AG08396 (cell line): ENCODE data around the gene GPX3.

Experiments used
- DNase-seq: peaks from one replicate; pipeline ENCODE4 v3.0.0; 2012; ENCODE audit warnings: low spot score, mixed read lengths

Gene GPX3, protein sequence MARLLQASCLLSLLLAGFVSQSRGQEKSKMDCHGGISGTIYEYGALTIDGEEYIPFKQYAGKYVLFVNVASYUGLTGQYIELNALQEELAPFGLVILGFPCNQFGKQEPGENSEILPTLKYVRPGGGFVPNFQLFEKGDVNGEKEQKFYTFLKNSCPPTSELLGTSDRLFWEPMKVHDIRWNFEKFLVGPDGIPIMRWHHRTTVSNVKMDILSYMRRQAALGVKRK

DNA sequence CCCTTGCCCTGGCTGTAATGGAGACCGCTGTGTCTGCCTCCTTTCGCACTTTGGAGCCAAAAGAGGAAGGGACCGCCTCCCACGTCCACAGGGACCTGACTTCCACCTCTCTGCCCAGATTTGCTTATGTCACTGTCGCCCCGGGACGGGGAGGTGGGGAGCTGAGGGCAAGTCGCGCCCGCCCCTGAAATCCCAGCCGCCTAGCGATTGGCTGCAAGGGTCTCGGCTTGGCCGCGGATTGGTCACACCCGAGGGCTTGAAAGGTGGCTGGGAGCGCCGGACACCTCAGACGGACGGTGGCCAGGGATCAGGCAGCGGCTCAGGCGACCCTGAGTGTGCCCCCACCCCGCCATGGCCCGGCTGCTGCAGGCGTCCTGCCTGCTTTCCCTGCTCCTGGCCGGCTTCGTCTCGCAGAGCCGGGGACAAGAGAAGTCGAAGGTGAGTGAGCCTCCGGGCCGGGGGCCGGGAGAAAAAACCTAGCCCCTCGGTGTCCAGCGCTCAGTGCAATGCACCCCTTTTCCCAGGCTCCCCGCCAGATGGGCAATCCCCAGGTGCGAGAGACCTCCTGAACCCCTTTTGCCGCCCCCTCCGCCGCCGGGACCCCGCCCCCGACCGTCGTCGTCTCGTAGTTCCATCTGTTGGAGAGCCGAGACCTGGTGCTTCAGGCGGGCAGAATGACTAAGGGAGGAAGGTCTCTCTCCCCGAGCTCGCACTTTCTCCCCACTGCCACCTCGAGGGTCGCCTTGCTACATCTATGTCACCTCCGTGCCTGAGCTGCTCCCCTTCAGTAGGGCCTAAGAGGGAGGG, at the start of gene GPX3:
Gene GPX3 (plus strand): TSS at position 288 of the 807 bp plus-strand sequence. CDS start 64 bp downstream, at position 352.
- DNase-seq: peak; percentile 84

DNA sequence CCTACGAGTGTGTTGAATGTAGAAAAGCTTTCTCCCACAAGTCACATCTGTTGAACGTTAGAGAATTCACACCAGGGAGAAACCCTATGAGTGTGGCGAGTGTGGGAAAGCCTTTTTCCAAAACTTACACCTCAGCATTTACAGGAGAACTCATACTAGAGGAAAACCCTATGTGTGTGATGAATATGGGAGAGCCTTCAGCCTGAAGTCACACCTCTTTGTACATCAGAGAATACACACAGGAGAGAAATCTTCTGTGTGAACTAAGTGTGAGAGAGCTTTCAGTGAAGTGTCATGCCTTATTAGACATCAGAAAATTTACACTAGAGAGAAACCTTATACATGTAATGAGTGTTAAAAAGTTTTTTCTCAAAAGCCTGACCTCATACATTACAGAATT, 41.8 kb upstream of the GPX3 start:
- no peak for DNase-seq

DNA sequence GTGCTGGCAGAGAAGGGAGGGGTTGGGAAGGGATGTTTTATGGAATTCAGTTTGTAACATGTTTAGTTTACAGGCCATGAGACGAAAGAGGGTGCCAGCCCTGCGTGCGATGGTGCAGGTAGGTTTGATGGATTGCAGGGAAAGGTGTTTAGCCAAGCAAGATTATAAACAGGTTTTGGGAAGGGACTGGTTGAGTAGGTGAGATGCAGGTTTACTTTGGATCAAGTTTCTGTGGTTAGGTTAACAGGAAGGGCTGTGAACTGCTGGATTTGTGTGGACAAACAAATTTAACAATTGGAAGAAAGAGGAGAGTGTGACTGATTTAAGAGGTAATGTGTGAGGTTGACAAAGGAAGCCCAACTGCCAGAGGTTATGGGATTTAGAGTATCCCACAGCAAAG, 32.6 kb upstream of the GPX3 start:
- DNase-seq: no peak

DNA sequence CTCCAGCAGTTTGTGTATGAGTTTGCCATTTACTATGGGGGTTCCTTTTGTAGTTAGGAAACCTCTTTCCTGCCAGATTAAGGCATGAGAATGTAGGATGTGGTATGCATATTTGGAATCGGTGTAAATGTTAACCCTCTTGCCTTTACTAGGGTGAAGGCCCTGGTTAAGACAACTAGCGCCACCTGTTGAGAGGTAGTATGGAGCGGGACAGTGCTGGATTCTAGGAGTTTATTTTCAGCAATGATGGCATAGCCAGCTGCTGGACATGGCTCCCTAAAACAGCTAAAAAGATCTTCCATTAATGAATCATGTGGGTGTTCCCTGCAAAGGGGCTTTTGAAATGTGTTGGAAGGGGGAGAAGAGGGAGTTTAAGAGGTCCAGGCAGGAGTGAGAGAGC, 30.7 kb upstream of the GPX3 start:
- no peak for DNase-seq

DNA sequence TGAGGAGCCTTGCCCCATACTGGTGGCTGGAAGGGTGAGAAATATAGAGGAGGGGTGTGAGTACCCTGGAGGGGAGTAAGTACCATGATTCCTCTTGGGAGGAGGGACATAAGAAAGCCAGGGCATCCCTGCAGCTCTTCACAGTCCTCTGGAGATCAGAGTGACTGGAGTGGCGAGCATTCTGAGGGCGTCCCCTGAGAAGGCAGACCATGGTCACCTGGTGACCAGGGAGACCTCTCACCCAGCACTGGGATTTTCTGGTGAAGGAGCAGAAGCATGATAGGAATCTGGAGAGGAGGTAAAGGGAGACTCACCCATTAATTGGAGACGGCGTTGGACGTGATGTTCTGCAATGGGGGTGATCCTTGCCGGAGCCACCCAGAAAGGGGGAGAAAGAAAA, 27.7 kb upstream of the GPX3 start:
- no peak for DNase-seq

DNA sequence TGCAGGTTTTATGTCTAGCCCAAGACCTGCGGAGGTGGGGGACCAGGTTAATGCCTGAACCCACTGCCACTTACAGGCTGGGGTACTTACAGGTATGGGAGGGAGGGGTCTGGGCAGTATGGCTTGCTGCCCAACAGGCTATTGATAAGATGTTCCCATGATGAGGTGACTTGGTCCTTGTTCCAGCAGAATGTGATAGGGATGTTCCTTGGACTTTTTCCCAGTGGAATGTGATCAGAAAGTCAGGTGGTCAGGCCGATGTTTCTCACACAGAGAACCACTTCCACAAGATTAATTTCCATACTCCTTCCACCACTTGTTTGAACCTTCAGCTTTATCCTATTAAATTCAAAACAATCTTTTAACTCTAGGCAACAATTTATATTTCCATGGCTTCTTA, 27.0 kb upstream of the GPX3 start:
- no peak for DNase-seq

DNA sequence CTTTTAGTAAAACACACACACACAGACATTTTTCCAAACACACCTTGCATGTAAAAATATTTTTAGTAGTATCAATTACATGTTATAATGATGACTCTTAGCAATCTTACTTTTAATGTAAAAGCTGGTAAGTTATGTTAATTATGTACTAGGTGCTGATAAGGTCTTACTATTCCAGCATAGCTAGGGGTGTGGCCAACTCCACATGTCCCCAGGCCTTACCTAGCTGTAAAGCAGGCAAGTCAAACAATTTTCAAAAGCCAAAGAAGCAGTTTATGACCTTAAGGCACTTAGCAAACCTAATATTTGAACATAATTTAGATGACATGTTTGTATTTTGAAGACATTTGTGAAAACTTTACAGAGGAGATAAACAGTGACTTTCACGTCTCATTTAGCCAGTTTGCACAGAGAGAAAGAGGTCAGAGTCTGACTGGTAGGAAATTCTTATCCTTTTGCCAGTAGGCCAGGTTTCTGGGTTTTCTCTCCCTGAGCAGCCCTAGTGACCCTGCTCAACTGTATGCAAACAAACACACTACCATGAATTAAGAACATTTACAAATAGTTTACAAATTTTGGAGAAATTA, 26.5 kb upstream of the GPX3 start:
- no peak for DNase-seq

DNA sequence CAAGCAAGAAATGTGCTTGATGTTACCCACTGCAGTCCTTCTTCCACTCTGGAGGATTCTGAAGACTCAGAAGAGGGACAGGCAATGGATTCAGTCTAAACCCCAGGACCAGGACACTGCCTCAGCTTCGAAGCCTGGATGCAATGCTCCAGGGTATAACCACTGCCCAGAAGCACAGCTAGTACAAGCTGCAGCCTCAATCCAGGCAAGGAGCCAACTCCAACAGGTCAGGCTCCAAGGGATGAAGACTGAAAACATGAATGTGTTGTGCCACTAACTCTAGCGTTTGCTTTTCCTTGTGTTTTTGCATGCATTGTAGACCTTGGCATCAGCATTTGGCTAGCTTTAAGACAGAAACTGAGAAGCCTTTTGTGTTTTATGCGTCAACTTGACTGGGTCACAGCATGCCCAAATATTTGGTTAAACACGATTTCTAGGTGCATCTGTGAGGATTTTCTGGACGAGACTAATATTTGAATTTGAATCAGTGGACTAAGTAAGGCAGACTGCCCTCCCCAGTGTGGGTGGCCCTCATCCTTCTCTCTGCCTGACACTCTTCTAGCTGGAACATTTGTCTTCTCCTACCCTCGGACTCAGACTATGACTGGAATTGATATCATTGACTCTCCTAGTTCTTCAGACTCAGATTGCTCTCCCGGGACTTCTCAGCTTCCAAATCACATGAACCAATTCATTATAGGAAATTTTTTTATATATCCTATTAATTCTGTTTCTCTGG, 20.5 kb upstream of the GPX3 start:
- DNase-seq: no peak

DNA sequence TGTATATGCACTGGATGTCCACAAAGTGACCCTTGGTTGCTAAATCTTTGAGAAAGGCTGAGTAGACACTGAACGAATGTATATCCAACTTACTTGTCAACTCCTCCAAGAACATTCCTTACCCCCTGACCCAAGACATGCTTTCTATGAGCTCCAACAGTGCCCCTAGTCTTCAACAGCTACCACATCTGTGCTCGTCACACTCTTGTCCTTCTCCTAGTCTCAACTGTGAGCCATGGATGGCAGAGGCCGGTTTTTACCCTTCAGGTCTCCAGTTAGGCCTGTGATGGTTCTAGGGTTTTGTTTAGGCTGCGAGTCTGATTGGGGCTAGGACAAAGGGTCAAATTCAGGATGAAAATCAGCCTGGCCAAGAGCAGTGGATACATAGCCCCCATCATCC, 19.0 kb upstream of the GPX3 start:
- no peak for DNase-seq

DNA sequence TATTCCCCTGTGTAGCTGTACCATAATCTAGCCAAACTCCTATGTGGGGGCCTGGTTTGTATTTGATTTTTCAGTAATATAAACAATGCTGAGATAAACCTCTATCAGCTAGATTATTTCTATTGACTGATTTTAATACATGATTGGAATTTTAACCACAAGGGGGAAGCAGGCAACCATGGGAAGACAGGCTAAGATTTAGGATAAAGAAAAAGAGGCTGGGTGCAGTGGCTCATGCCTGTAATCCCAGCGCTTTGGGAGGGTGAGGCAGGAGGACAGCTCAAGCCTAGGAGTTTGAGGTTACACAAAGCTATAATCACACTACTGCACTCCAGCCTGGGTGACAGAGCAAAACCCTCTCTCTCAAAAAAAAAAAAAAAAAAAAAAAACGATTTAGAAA, 18.1 kb upstream of the GPX3 start:
- no peak for DNase-seq

DNA sequence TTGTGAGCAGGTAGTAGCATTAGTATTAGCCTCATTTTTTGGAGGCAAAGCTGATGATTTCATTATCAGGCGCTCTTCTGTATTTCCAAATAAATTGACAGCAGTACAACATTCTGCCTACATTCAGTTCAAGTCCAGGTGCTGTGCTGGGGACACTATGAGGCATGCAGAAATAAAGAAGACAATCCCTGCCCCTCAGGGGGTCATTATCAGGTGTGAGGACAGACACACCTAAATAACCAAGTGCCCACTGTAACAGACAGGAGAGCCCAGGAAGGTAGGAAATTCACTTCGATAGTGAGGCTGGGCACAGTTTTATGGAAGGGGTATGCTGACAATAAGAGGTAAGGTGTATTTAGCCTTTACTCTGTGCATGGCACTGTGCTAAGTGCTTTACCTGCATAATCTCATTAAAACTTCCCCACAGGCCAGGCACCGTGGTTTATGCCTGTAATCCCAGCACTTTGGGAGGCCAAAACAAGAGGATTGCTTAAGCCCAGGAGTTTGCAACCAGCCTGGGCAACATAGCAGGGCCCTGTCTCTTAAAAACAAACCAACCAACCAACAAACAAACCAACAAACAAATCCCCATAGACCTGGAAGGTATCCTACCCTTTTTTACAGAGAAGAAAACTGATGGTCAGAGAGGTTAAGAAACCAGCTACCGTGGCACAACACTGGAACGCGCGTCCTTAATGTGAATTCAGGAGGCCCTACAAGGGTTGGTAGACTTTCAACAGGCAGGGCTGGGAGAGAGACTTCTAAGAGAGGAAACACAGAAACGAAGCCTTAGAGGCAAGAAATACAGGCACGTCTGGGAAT, 17.5 kb upstream of the GPX3 start:
- DNase-seq: no peak

DNA sequence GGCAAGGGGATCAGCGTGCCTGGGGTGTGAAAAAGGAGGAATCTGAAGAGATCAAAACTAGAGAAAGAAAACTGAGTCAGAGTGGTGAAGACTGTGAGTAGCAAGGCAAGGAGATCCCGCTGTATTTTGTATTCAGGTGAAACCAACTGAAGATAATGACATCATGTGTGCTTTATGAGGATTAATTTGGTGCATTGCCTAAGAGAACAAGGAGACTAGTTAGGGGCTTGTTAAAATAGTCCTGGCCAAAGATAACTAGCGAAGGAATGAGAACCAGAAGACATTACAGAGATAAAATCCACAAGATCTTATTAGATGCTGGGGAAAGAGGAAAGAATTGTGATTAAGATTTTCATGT, 16.9 kb upstream of the GPX3 start:
- DNase-seq: no peak

DNA sequence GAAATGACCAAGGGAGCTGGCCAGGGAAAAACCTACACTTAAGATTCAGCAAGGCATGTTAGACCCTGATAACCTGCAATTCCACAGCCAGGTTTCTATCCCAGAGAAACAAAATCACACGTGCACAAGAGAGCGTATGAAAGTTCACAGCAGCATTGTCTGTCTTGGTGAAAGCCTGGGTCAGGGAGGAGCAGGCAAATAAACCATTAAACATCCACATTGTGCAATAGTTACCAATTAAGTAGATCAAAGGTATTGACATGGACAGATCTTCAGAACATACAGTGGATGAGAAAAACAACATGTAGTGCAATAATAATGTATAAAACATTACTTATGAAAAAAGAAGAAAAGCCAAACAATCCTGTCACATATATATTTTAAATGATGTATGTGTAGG, 15.9 kb upstream of the GPX3 start:
- no peak for DNase-seq

DNA sequence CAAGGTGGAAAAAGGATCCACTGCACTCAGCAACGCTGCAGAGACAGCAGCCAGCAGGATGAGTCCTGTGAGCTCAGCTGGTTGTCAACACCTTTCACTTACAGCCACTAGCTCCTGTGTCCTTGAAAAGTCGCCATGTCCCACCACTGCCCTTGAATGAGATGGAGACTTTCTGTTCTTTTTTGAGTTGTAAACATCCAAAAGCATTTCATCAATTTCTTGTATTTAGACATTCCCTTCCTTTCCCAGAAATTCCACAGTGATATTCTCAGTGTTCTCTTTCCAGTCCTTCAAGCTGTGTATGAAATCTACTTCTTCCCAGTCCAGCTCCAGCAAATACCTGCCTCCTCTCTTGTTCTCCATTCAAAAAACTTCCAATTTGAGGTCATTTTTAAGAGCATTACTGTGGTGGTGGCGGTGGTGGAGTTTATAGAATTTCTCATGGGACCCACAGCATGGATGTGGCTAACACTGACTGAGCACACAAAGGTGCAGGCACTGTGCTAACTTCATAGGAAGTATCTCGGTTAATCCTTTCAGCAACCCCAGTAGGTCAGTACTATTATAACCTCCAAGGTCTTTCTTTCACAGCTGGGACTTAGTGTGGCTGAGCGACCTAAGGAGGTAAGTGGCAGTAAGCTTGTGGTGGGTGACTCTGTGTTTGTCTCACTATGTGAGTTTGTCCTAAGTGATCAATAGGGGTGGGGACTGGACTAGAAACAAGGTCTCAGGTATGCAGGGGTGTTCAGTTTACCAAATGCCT, 15.0 kb upstream of the GPX3 start:
- no peak for DNase-seq

DNA sequence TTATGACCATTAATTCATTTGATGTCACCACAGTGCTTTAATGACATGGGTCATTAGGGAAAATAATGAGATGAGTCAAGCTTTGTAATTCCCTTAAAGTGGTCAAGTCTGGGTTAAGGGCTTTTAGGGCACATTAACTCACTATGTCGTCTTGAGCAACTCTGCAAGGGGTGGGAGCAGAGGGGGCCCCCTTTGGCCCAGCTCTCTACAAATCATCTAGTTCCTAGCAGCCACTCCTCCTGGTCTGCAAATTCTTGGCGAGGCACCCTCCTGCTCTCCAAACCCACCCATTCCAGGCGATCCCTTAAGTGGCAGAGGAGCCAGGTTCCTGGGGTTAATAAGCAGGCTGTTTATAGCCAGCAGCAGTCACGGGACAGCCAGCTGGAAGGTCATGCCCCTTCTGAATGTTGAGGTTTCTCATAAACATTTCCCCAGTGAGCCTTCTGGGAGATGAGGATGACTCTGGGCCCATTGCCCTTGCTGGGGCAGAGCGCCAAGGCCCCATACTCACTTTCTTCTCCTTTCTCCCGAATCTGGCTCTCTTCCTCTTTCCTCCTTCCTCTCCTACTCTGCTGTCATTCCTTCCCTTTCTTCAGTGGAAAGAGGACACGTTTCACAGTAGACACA, 14.3 kb upstream of the GPX3 start:
- peak; percentile 69 for DNase-seq

DNA sequence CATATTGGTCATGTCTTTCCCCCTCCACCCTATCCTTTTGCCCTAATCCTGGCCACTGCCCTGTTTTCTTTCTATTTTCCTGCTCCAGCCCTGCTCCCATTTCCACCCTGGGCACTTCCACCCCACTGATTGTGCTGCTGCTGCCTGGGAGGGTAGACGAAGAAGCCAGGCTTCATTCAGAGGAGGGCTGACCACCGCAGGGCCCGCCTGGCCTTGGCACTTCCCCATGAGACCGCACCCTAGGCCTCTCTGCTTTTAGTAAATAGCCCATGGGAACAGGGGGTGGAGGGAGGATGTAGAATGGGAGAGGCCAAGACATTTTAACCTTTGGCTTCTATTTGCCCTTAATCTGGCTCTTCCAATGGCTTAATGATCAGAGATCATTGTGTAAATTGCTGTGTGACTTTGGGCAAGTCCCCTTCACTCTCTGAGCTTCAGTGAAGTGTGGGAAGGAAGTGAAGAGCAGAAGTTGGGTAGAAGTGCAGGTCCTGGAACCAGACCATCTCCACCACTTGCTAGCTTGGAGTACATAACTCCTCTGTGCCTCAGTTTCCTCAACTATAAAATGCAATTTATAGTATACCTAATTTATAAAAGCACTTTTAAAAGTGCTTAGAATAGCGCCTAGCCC, 13.6 kb upstream of the GPX3 start:
- DNase-seq: no peak

DNA sequence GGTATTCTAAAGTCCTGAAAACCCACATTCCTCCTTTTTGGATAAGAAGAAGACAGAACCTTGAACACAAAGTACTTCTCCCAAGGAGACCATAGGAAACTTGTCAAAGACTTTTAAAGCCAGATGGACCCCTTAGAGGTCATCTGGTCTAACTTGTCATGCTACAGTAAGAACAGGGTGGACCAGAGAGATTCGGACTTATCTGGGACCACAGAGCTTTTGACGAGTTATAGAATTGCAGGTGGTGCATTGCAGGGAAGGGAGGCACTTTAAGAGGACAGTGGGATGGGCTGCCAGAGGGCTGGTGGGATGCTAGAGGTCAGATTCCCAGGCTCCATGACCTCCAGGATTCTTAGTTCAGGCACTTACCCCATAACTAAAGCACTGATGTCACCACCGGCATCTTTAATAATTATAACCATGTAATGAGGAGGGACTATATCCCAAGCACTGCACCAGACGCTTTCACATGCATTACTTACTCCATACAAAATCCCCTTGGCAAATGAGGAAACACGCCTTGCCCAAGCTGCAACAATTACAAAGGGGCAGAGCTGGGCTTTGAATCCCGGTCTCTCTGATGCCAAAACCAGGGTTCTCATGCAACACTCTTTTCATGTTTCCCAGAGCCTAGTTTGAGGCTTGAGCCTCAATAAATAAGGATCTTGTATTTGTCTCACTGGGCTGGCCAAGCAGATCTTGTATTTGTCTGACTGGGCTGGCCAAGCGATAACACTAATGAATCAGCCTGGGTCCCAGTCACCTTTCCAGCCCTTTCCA, 12.8 kb upstream of the GPX3 start:
- DNase-seq: no peak

DNA sequence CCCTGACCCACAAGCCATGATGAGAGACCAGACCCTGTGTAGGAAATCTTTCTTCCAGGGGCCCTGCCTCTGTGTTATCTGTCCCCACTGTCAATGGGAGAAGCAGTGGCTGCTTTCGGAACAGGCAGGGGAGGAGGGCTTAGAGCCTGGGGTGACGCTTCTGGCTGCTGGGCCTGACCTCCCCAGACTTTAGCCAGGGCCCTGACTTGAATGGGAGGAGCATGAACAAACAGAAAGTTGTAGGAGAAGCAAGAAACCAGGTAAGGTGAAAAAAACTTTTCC, 12.2 kb upstream of the GPX3 start:
- no peak for DNase-seq

DNA sequence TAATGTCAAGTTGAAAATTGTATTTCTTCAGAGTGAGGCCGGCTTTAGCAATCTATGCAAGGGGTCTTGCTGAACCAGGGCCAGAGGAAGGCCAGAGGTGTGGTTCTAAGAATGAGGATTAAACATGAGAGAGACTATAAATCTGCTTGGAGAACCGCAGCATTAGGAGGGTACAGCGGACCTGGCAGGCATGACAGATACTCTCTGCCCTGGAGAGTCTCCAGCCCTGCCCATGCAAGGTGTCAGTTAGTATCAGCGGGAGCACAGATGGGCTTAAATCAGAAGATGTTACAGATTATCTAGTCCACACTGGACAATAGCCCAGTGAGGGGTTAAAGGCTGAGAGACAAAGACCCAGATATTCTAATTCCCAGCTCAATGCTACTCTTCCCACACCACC, 11.5 kb upstream of the GPX3 start:
- no peak for DNase-seq

DNA sequence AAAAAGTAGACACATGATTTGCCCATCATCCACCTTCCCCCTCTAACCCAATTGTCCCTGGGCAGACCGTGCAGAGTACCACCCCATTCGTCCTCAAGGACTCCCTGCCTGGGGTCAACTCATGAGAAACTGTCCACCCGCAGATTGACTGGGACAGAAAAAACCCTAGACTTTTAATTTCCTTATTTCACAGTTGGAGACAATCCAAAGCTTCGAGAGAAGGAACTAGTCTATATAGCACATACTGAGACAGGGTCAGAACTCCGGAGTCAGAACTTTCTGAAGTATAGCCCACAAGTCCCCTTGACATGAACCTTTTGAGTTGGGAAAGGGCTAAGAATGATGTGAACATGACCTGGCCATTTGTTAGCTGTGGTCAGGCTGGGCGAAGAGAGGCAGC, 7.5 kb upstream of the GPX3 start:
- DNase-seq: no peak
